ENCODE results near the gene PILRB.

GRCh38 chr7:100398239-100398638, 40.3 kb downstream of the PILRB start:
- TF ChIP-seq CTCF (IDR thresholded peaks at IDR 0.05; ENCODE audit: insufficient read depth, low read depth, low read length) (no peak), EZH2 (IDR thresholded peaks at IDR 0.05; ENCODE audit: insufficient read depth, low read length) (no peak)
